ENCODE data around the gene LITAF. TPM values are rescaled to one million over a fixed set of nuclear protein-coding genes. Genes with fewer than 3 reads are reported as not detected.

The LITAF gene
- total RNA-seq, 1 experiment from 2014 or later: 30.1 TPM

Other genes with a start within 250 kb of the LITAF start
- 29.8 and 33.7 TPM in 2 replicates for gene RMI2, start 241.5 kb downstream of the LITAF start, total RNA-seq (2014; rRNA removed; shearing (Covaris generic))
- gene SNN, start 81.5 kb upstream of the LITAF start, total RNA-seq (2014; rRNA removed; shearing (Covaris generic)): 20.7 and 30.9 TPM in 2 replicates
- gene TXNDC11, start 155.9 kb upstream of the LITAF start, total RNA-seq (2014; rRNA removed; shearing (Covaris generic)): 33.8 and 35.9 TPM in 2 replicates
- gene ZC3H7A, start 210.3 kb upstream of the LITAF start, total RNA-seq (2014; rRNA removed; shearing (Covaris generic)): 32.0 and 73.5 TPM in 2 replicates